HCEC 1CT (cell line): ENCODE results near the gene BCOR.
A peak's percentile ranks its signal among the peaks of the same experiment; 100 is the strongest.

ENCODE experiments used
- DNase-seq: peaks from one replicate; pipeline ENCODE4 v3.0.0-alpha.2; 2017

Gene BCOR

GRCh38 chrX:40097141-40097503 is 636 bp downstream of the BCOR start:
- DNase-seq: no peak

GRCh38 chrX:40096395-40097091 is 1.2 kb downstream of the BCOR start:
- DNase-seq: peak; percentile 27

- no peak for DNase-seq
Measured at GRCh38 chrX:40095583-40096394, 2.0 kb downstream of the BCOR start.

- no peak for DNase-seq
Measured at GRCh38 chrX:40094900-40095582, 2.7 kb downstream of the BCOR start.

GRCh38 chrX:40094041-40094899 is 3.5 kb downstream of the BCOR start:
- DNase-seq: peak; percentile 36

GRCh38 chrX:40093586-40093985 is 4.2 kb downstream of the BCOR start:
- no peak for DNase-seq

- no peak for DNase-seq
Measured at GRCh38 chrX:40092808-40093435, 4.8 kb downstream of the BCOR start.

- DNase-seq: no peak
Measured at GRCh38 chrX:40091691-40092421, 5.9 kb downstream of the BCOR start.

- DNase-seq: no peak
Measured at GRCh38 chrX:40090961-40091360, 6.8 kb downstream of the BCOR start.

GRCh38 chrX:40090050-40090804 is 7.5 kb downstream of the BCOR start:
- no peak for DNase-seq

GRCh38 chrX:40088803-40089540 is 8.8 kb downstream of the BCOR start:
- DNase-seq: no peak

GRCh38 chrX:40088299-40088625 is 9.5 kb downstream of the BCOR start:
- DNase-seq: no peak

- DNase-seq: no peak
Measured at GRCh38 chrX:40087425-40088298, 10.1 kb downstream of the BCOR start.

- no peak for DNase-seq
Measured at GRCh38 chrX:40086569-40087335, 11.0 kb downstream of the BCOR start.

GRCh38 chrX:40085714-40086113 is 12.0 kb downstream of the BCOR start:
- DNase-seq: no peak

- peak; percentile 54 for DNase-seq
Measured at GRCh38 chrX:40085102-40085551, 12.6 kb downstream of the BCOR start.

GRCh38 chrX:40084471-40085101 is 13.2 kb downstream of the BCOR start:
- DNase-seq: no peak

GRCh38 chrX:40083979-40084359 is 13.8 kb downstream of the BCOR start:
- DNase-seq: no peak
